Neuronal stem cell (in vitro differentiated cells): ENCODE results near the gene PSENEN.
A peak's percentile ranks its signal among the peaks of the same experiment; 100 is the strongest.

Experiments used
- DNase-seq: peaks from one replicate; pipeline ENCODE4 v3.0.0-alpha.2; 2013; ENCODE audit warnings: low spot score
- H2AFZ ChIP-seq: one replicate; pipeline ENCODE4 v1.6.1; 2013; ENCODE audit warnings: mild to moderate bottlenecking, low read length, inconsistent platforms
- H2AK5ac ChIP-seq: 2 replicates; pipeline ENCODE4 v1.6.1; 2013; ENCODE audit warnings: low read depth, mild to moderate bottlenecking, inconsistent platforms, low read length, moderate library complexity, mixed read lengths
- H2BK120ac ChIP-seq: 2 replicates; pipeline ENCODE4 v1.6.1; 2013; ENCODE audit warnings: low read depth, mild to moderate bottlenecking, inconsistent platforms, low read length, moderate library complexity, mixed read lengths
- H2BK12ac ChIP-seq: one replicate; pipeline ENCODE4 v1.6.1; 2013; ENCODE audit warnings: low read length, inconsistent platforms
- H2BK15ac ChIP-seq: 2 replicates; pipeline ENCODE4 v1.6.1; 2013; ENCODE audit warnings: mild to moderate bottlenecking, low read length, inconsistent platforms, mixed read lengths
- H2BK5ac ChIP-seq: one replicate; pipeline ENCODE4 v1.6.1; 2013; ENCODE audit warnings: inconsistent platforms, mild to moderate bottlenecking, low read length, moderate library complexity
- H3K14ac ChIP-seq: one replicate; pipeline ENCODE4 v1.6.1; 2013; ENCODE audit warnings: low read length, inconsistent platforms
- H3K18ac ChIP-seq: 2 replicates; pipeline ENCODE4 v1.6.1; 2013; ENCODE audit warnings: low read length, inconsistent platforms
- H3K23ac ChIP-seq: 2 replicates; pipeline ENCODE4 v1.6.1; 2013; ENCODE audit warnings: low read depth, mild to moderate bottlenecking, mixed read lengths, low read length, inconsistent platforms; ENCODE audit not compliant: poor library complexity
- H3K27ac ChIP-seq: replicated peaks from 3 replicates; pipeline ENCODE4 v1.5.1; 2013; ENCODE audit warnings: low read length, inconsistent platforms
- H3K27me3 ChIP-seq, 3 experiments: 2 replicates each; pipeline ENCODE4 v1.6.1; 2013; ENCODE audit warnings: low read length in 3 of 3, mild to moderate bottlenecking in 2 of 3, inconsistent platforms in 1 of 3, low read depth in 1 of 3, mixed read lengths in 1 of 3, moderate library complexity in 1 of 3; ENCODE audit not compliant: control insufficient read depth in 3 of 3, insufficient read depth in 3 of 3
- H3K36me3 ChIP-seq, 2 donors: replicated peaks in 1 of 2; 2 replicates each; pipeline ENCODE4 v1.6.1; 2013; ENCODE audit warnings: low read length in 2 of 2; ENCODE audit not compliant: control insufficient read depth in 2 of 2, insufficient read depth in 2 of 2
- H3K4ac ChIP-seq: 2 replicates; pipeline ENCODE4 v1.6.1; 2013; ENCODE audit warnings: inconsistent platforms, mild to moderate bottlenecking, low read length, moderate library complexity
- H3K4me1 ChIP-seq, 2 donors: 1 replicate in 1 of 2; 2 replicates in 1 of 2; pipeline ENCODE4 v1.6.1; 2013; ENCODE audit warnings: low read length in 2 of 2, low read depth in 1 of 2; ENCODE audit not compliant: control insufficient read depth in 2 of 2, insufficient read depth in 1 of 2
- H3K4me2 ChIP-seq: one replicate; pipeline ENCODE4 v1.6.1; 2013; ENCODE audit warnings: mild to moderate bottlenecking, low read length, inconsistent platforms; ENCODE audit not compliant: insufficient read depth, poor library complexity, severe bottlenecking
- H3K4me3 ChIP-seq, 2 donors: 2 replicates each; pipeline ENCODE4 v1.5.1; 2013; ENCODE audit warnings: low read length in 2 of 2, mild to moderate bottlenecking in 2 of 2, inconsistent platforms in 1 of 2, moderate library complexity in 1 of 2
- H3K79me1 ChIP-seq: one replicate; pipeline ENCODE4 v1.6.1; 2013; ENCODE audit warnings: low read depth, mild to moderate bottlenecking, inconsistent platforms, low read length, moderate library complexity
- H3K9ac ChIP-seq: one replicate; pipeline ENCODE4 v1.6.1; 2013; ENCODE audit warnings: mild to moderate bottlenecking, low read depth, low read length, inconsistent platforms; ENCODE audit not compliant: poor library complexity
- H3K9me3 ChIP-seq, 2 donors: replicated peaks in 1 of 2; 2 replicates each; pipeline versions ENCODE3 to v1.6.1; 2013; ENCODE audit warnings: low read length in 2 of 2, mild to moderate bottlenecking in 2 of 2, inconsistent platforms in 1 of 2, low read depth in 1 of 2, mixed read lengths in 1 of 2, moderate library complexity in 1 of 2; ENCODE audit not compliant: control insufficient read depth in 2 of 2, insufficient read depth in 1 of 2
- H4K8ac ChIP-seq: one replicate; pipeline ENCODE4 v1.6.1; 2013; ENCODE audit warnings: low read depth, mild to moderate bottlenecking, inconsistent platforms, low read length, moderate library complexity
- H4K91ac ChIP-seq: one replicate; pipeline ENCODE4 v1.6.1; 2013; ENCODE audit warnings: low read length, low read depth, mild to moderate bottlenecking, inconsistent platforms; ENCODE audit not compliant: poor library complexity
- WGBS, 2 donors: extraction: QIAGEN DNeasy Blood & Tissue Kit; methylation state at CpG; one replicate each; pipeline ENCODE4 v1.1.7; 2013; ENCODE audit warnings: missing lambda C conversion rate in 2 of 2, mixed read lengths in 1 of 2; ENCODE audit not compliant: insufficient read length in 2 of 2, insufficient replicate concordance in 1 of 2; ENCODE audit errors: extremely low coverage in 2 of 2; 5-methylcytosine and 5-hydroxymethylcytosine counted together

The PSENEN gene

GRCh38 chr19:35776102-35776788 lies 30.8 kb downstream of the PSENEN start:
- Histone ChIP-seq H3K79me1 (peaks cover 2% of the 10 kb centered on the region), H2BK15ac (peak overlapping the region; percentile 4), H3K27ac (no peak overlapping the region), H3K9ac (peak overlapping the region; percentile 96), H3K9me3 (no peaks in the 10 kb centered on the region), H4K91ac (no peak overlapping the region), H2AK5ac (peak overlapping the region; percentile 60), H3K18ac (peak overlapping the region; percentile 71), H3K4me1 (peaks cover 19 to 20% of the 10 kb centered on the region in 2 donors), H2AFZ (peak overlapping the region; percentile 89), H3K23ac (peak overlapping the region; percentile 13), H3K36me3 (peaks cover 13 to 42% of the 10 kb centered on the region in 2 donors), H2BK5ac (peak overlapping the region; percentile 93), H2BK12ac (no peak overlapping the region), H2BK120ac (peak overlapping the region; percentile 82), H4K8ac (no peak overlapping the region), H3K27me3 (no peaks in the 10 kb centered on the region), H3K14ac (no peak overlapping the region), H3K4me3 (peak overlapping the region; percentile 66 to 98), H3K4me2 (peak overlapping the region; percentile 67), H3K4ac (no peak overlapping the region)
- WGBS, 2 donors, result no CpG with 5 or more reads among the region's 13 CpGs
- no peak for DNase-seq

GRCh38 chr19:35777086-35777841 lies 31.8 kb downstream of the PSENEN start:
- Histone ChIP-seq H3K18ac (peak overlapping the region; percentile 74), H3K9me3 (no peaks in the 10 kb centered on the region), H2AFZ (no peak overlapping the region), H2BK12ac (no peak overlapping the region), H3K4me1 (peaks cover 19 to 21% of the 10 kb centered on the region in 2 donors), H3K14ac (no peak overlapping the region), H3K23ac (peak overlapping the region; percentile 48), H3K9ac (peak overlapping the region; percentile 84), H2BK15ac (peak overlapping the region; percentile 13), H3K36me3 (peaks cover 21 to 52% of the 10 kb centered on the region in 2 donors), H2AK5ac (peak overlapping the region; percentile 45), H4K91ac (no peak overlapping the region), H3K27ac (no peak overlapping the region), H2BK120ac (no peak overlapping the region), H3K27me3 (no peaks in the 10 kb centered on the region), H4K8ac (no peak overlapping the region), H3K79me1 (peaks cover 2% of the 10 kb centered on the region), H3K4ac (no peak overlapping the region), H3K4me2 (peak overlapping the region; percentile 22), H3K4me3 (no peak overlapping the region), H2BK5ac (peak overlapping the region; percentile 44)
- no CpG with 5 or more reads among the region's 19 CpGs for WGBS, 2 donors
- DNase-seq, result no peak

- Histone ChIP-seq H3K23ac (peak overlapping the region; percentile 48), H3K14ac (no peak overlapping the region)
These were observed 32.5 kb downstream of the PSENEN start for GRCh38 chr19:35777961-35778360.

GRCh38 chr19:35779033-35779432 lies 33.6 kb downstream of the PSENEN start:
- no peak overlapping the region for H3K14ac ChIP-seq
- no CpG with 5 or more reads among the region's 8 CpGs for WGBS, 2 donors

More at GRCh38 chr19:35777961-35778360, 32.5 kb downstream of the PSENEN start:
- H2BK12ac ChIP-seq, result no peak overlapping the region
- no peak overlapping the region for H2BK5ac ChIP-seq
- no peak overlapping the region for H2AFZ ChIP-seq
- H3K9ac ChIP-seq, result peak overlapping the region; percentile 50
- no peaks in the 10 kb centered on the region for H3K9me3 ChIP-seq
- H4K91ac ChIP-seq, result no peak overlapping the region
- no peak for DNase-seq
- H3K4me2 ChIP-seq, result no peak overlapping the region
- H2AK5ac ChIP-seq, result no peak overlapping the region
- H3K27me3 ChIP-seq, result no peaks in the 10 kb centered on the region
- no peak overlapping the region for H2BK120ac ChIP-seq
- H4K8ac ChIP-seq, result peak overlapping the region; percentile 45
- peaks cover 19 to 21% of the 10 kb centered on the region in 2 donors for H3K4me1 ChIP-seq
- no peak overlapping the region for H3K4me3 ChIP-seq
- no peak overlapping the region for H3K27ac ChIP-seq
- H3K79me1 ChIP-seq, result peaks cover 2% of the 10 kb centered on the region
- no peak overlapping the region for H3K4ac ChIP-seq
- H3K36me3 ChIP-seq, result peaks cover 27 to 59% of the 10 kb centered on the region in 2 donors
- H2BK15ac ChIP-seq, result no peak overlapping the region
- WGBS, 2 donors, result no CpG with 5 or more reads among the region's 7 CpGs
- H3K18ac ChIP-seq, result no peak overlapping the region

More at GRCh38 chr19:35779033-35779432, 33.6 kb downstream of the PSENEN start:
- Histone ChIP-seq H3K4ac (no peak overlapping the region), H3K18ac (no peak overlapping the region), H2BK120ac (no peak overlapping the region), H3K9ac (no peak overlapping the region), H2AK5ac (no peak overlapping the region), H2BK5ac (no peak overlapping the region), H3K4me2 (no peak overlapping the region), H4K8ac (no peak overlapping the region), H2AFZ (no peak overlapping the region), H3K27me3 (no peaks in the 10 kb centered on the region), H3K4me3 (peak overlapping the region in 1 of 2 donors; percentile 12), H3K23ac (no peak overlapping the region), H4K91ac (no peak overlapping the region), H3K27ac (no peak overlapping the region), H2BK15ac (no peak overlapping the region), H3K4me1 (peaks cover 19 to 25% of the 10 kb centered on the region in 2 donors), H3K79me1 (peaks cover 2% of the 10 kb centered on the region), H2BK12ac (no peak overlapping the region), H3K36me3 (peaks cover 28 to 68% of the 10 kb centered on the region in 2 donors), H3K9me3 (no peaks in the 10 kb centered on the region)
- DNase-seq, result no peak
